Lower leg skin (tissue), 4 donors: ENCODE data around the gene NUDT4. TPM values are rescaled to one million over a fixed set of nuclear protein-coding genes. Genes with fewer than 3 reads are reported as not detected.

ENCODE experiments used
- DNase-seq, 2 donors: peaks; one replicate each; pipeline ENCODE4 v3.0.0-alpha.2; 2019; ENCODE audit warnings: low spot score in 2 of 2
- H3K4me3 ChIP-seq: fragments of 200-600 bp; sonication (generic); 2 replicates; pipeline ENCODE4 v1.5.1; 2017; ENCODE audit warnings: mild to moderate bottlenecking, low read depth; ENCODE audit not compliant: poor library complexity, severe bottlenecking
- POLR2A ChIP-seq, 2 donors: fragments of 450-650 bp; IDR thresholded peaks; one replicate each; pipeline ENCODE4 v1.6.1; 2016 to 2017; ENCODE audit warnings: antibody characterized with exemption in 2 of 2, mild to moderate bottlenecking in 1 of 2, moderate library complexity in 1 of 2
- WGBS, 2 donors: methylation state at CpG; one replicate each; pipeline ENCODE4 v1.1.5; 2018; 5-methylcytosine and 5-hydroxymethylcytosine counted together
- intact Hi-C: fragments of 100-400 bp; cut with DNase I; formaldehyde crosslinking; loops from one replicate; pipeline ENCODE4 v1.15.0; 2023; ENCODE audit warnings: low total_unique reads
- total RNA-seq, 4 donors: library from RNA; depleted of rRNA; stranded (reverse); fragments of >200 nt; gene quantifications; one replicate each; pipeline ENCODE4 v1.1.0, GENCODE V29; 2016
- TF ChIP-seq, protein P1 (sequence below), 3 donors: fragments of 450-650 bp; IDR thresholded peaks; one replicate each; pipeline ENCODE4 v1.5.1; 2016; ENCODE audit warnings: antibody characterized with exemption in 3 of 3, mild to moderate bottlenecking in 3 of 3, moderate library complexity in 2 of 3

The NUDT4 gene
- total RNA-seq, 4 donors from 2014 or later: 24.7 to 62.8 (median 34.2) TPM

DNA sequence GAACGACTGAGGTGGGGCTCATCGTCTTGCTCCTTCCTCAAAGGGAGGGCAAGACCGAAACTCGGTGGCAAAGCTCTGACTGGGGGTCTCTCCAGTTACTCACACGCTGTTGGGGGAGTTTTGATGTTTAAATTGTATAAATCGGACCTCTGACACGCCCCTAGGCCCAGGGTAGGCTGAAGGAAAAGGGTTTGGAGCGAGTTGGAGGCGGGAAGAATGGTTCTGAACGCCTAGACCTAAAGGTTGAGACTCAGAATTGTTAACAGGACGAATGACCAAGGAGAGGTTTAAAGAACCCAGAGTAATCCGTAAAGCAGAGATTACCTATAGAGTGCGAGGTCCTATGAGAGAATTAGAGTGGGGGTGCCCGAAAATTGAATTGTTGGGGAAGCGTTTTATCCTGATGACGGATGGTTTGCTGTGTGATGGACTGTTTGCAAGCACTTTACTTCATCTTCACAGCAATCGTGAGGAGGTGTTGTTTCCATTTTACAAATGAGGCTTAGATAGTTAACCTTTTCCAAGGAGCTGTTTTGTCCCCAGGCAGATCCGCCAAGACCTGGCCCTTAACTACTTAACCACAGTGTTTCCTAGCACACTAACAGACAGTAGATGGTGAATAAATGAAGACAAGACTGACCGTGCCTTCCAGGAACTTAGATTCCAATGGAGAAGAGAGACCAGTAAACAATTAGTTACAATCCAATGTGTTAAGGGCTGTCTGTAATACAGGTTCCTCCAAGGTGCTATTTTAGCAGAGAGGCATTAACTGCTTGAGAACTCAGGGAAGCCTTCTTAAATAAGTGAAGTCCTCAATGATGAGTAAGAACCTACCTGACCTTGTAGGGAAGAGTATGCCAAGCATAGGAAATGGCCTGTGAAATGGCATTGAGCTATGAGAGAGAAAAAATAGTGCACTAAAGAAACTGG lies 65.0 kb downstream of the NUDT4 start:
- intact Hi-C loops: no loop called here
- DNase-seq: no peak
- H3K4me3 ChIP-seq: peak overlapping the region; percentile 100
- 4 to 5% methylated on average over 19 of the region's 19 CpGs for WGBS, 2 donors
- no peak for TF ChIP-seq POLR2A (IDR thresholded peaks at IDR 0.05)
- TF ChIP-seq, protein P1, sequence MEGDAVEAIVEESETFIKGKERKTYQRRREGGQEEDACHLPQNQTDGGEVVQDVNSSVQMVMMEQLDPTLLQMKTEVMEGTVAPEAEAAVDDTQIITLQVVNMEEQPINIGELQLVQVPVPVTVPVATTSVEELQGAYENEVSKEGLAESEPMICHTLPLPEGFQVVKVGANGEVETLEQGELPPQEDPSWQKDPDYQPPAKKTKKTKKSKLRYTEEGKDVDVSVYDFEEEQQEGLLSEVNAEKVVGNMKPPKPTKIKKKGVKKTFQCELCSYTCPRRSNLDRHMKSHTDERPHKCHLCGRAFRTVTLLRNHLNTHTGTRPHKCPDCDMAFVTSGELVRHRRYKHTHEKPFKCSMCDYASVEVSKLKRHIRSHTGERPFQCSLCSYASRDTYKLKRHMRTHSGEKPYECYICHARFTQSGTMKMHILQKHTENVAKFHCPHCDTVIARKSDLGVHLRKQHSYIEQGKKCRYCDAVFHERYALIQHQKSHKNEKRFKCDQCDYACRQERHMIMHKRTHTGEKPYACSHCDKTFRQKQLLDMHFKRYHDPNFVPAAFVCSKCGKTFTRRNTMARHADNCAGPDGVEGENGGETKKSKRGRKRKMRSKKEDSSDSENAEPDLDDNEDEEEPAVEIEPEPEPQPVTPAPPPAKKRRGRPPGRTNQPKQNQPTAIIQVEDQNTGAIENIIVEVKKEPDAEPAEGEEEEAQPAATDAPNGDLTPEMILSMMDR (IDR thresholded peaks at IDR 0.05): no peak

DNA sequence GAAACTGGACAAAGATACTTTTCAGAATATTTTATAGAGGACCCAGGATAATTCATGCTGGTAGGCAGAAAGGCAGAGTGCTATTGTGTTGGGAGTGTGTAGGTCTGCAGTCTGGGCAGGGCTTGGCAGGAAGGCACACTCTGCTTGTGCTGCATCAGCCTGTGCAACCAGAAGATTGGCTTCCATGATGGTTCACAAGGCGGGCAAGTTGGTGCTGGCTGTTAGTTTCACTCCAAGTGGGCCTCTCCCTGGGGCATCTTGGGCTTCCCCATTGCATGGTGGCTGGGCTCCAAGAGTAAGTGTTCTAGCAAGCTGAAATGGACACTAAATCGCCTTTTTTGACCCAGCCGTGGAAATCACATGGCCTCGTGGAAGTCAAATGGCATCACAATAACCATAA lies 65.9 kb downstream of the NUDT4 start:
- WGBS, 2 donors: 54 to 65% methylated on average over 4 of the region's 4 CpGs
- H3K4me3 ChIP-seq: no peak overlapping the region
- intact Hi-C loops: no loop called here
- TF ChIP-seq, protein P1 (IDR thresholded peaks at IDR 0.05): no peak
- no peak for TF ChIP-seq POLR2A (IDR thresholded peaks at IDR 0.05)
- DNase-seq: peak in 1 of 2 donors; percentile 25

DNA sequence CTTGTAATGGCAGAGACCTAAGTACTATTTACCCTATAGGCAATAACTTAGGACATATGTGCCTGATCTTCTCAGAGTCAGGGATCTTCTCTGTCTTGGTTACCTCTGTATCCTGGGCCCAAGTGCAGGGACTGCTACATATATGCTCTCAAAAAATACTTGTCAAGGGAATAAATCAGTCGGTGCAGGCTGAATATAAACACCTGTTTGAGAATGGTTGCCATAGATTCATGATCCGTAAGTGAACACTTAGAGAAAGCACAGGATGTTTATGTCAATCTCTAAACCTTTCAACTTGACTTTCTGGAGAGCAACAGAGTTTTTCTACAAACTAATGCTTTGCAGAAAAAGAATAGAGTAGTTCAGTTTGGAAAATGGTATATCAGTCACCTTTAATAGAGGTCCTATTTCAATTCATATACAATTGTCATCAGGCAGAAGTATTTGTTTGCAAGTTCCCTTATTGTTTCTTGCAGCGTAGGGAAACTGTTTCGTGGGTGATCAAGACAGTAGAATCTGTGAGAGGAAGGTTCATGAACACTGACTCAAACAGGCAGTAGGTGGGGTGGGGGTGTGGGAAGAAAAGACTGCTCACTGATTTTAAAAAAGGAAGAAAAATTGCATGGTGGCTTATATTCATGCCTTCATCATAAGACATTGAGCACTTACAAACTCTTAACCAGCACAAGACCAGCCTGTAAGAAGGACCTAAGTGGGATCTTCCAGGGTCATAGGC lies 70.0 kb downstream of the NUDT4 start:
- TF ChIP-seq POLR2A (IDR thresholded peaks at IDR 0.05): no peak
- TF ChIP-seq, protein P1 (IDR thresholded peaks at IDR 0.05): no peak
- intact Hi-C loops: no loop called here
- no peak overlapping the region for H3K4me3 ChIP-seq
- 69 to 73% methylated on average over 4 of the region's 4 CpGs for WGBS, 2 donors
- DNase-seq: no peak

DNA sequence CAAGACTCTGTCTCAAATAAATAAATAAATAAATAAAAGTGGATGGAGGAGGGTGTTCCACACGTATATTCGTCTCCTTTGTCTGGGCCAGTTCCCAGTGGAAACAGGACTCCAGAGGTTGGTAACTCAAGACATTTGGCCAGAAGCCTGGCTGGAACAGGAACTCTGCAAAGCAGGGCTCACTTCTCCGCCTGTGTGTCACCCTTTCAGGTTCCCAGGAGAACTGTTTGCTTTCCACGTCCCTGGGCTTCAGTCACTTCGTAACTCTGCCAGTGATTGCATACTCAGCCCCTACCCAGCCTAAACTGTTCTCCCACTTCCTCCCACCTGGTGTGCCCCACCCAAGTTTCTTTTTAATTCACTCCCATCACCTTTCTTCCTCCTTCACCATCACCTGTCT lies 71.1 kb downstream of the NUDT4 start:
- intact Hi-C loops: no loop called here
- no peak overlapping the region for H3K4me3 ChIP-seq
- TF ChIP-seq, protein P1 (IDR thresholded peaks at IDR 0.05): no peak
- no peak for TF ChIP-seq POLR2A (IDR thresholded peaks at IDR 0.05)
- 64 to 84% methylated on average over 5 of the region's 5 CpGs for WGBS, 2 donors
- DNase-seq: no peak

DNA sequence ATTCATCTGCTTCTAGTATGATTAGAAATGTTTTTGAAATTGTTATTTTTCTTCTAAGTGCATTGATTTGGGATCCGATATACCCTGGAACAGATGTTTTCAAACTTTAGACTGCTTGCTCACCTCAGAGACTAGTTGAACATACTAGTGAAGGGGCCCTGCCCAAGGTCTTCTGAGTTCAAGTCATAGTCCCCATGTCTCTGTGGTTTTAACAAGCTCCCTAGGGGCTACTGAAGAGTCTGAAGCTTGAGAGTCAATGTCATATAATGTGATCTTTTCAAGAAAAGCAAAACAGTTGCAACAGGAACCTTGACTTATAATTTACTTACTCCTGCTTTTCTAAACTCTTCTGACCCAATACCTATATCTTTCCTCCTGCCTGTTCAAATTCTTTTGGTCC lies 71.6 kb downstream of the NUDT4 start:
- TF ChIP-seq, protein P1 (IDR thresholded peaks at IDR 0.05): no peak
- no peak for TF ChIP-seq POLR2A (IDR thresholded peaks at IDR 0.05)
- H3K4me3 ChIP-seq: no peak overlapping the region
- WGBS, 2 donors: 86 to 98% methylated on average over 1 of the region's 1 CpG
- intact Hi-C loops: no loop called here
- DNase-seq: no peak
